ENCODE results near the gene OLIG2. TPM values are rescaled to one million over a fixed set of nuclear protein-coding genes. Genes with fewer than 3 reads are reported as not detected.
A peak's percentile ranks its signal among the peaks of the same experiment; 100 is the strongest.

The OLIG2 gene
- polyA plus RNA-seq (2013, experiment 1 of 2), result not detected
- polyA plus RNA-seq (2013, experiment 2 of 2), result not detected

- Histone ChIP-seq H3K4me1 (ENCODE audit: control insufficient read depth, insufficient read depth, low read length, poor library complexity, severe bottlenecking) (peaks cover 4% of the 10 kb centered on the region), H3K4me3 (ENCODE audit: extremely low read depth, insufficient read depth, low read length, poor library complexity, severe bottlenecking) (peak within 1 kb of the TSS; percentile 35), H3K27ac (ENCODE audit: low read depth, low read length, severe bottlenecking) (no peak within 1 kb of the TSS), H3K36me3 (ENCODE audit: control insufficient read depth, insufficient read depth, low read length) (no peaks in the 10 kb centered on the region), H3K9me3 (ENCODE audit: control insufficient read depth, low read length) (no peaks in the 10 kb centered on the region)
- 1% methylated on average over 38 to 47 of the region's 59 CpGs for WGBS, 2 experiments (ENCODE audit: insufficient coverage in 2 of 2)
Observed at GRCh38 chr21:33025489-33026442, at the start of gene OLIG2. OLIG2 (plus strand) TSS chr21:33025935; CDS start chr21:33026863, 928 bp downstream.

GRCh38 chr21:32976791-32977190 is 48.9 kb upstream of the OLIG2 start:
- WGBS, 2 experiments (ENCODE audit: insufficient coverage in 2 of 2), result 80% methylated on average over 1 of the region's 3 CpGs
- Histone ChIP-seq H3K4me3 (ENCODE audit: extremely low read depth, insufficient read depth, low read length, poor library complexity, severe bottlenecking) (no peak overlapping the region), H3K9me3 (ENCODE audit: control insufficient read depth, low read length) (no peaks in the 10 kb centered on the region), H3K36me3 (ENCODE audit: control insufficient read depth, insufficient read depth, low read length) (no peaks in the 10 kb centered on the region), H3K4me1 (ENCODE audit: control insufficient read depth, insufficient read depth, low read length, poor library complexity, severe bottlenecking) (no peaks in the 10 kb centered on the region), H3K27ac (ENCODE audit: low read depth, low read length, severe bottlenecking) (no peak overlapping the region)

- H3K4me1 ChIP-seq (ENCODE audit: control insufficient read depth, insufficient read depth, low read length, poor library complexity, severe bottlenecking), result no peaks in the 10 kb centered on the region
- H3K36me3 ChIP-seq (ENCODE audit: control insufficient read depth, insufficient read depth, low read length), result no peaks in the 10 kb centered on the region
- H3K27ac ChIP-seq (ENCODE audit: low read depth, low read length, severe bottlenecking), result no peak overlapping the region
- 79 to 100% methylated on average over 2 to 5 of the region's 5 CpGs for WGBS, 2 experiments (ENCODE audit: insufficient coverage in 2 of 2)
- H3K4me3 ChIP-seq (ENCODE audit: extremely low read depth, insufficient read depth, low read length, poor library complexity, severe bottlenecking), result no peak overlapping the region
- H3K9me3 ChIP-seq (ENCODE audit: control insufficient read depth, low read length), result no peaks in the 10 kb centered on the region
Observed at GRCh38 chr21:32977216-32977615, 48.5 kb upstream of the OLIG2 start.

GRCh38 chr21:32978331-32979270 is 47.1 kb upstream of the OLIG2 start:
- Histone ChIP-seq H3K4me1 (ENCODE audit: control insufficient read depth, insufficient read depth, low read length, poor library complexity, severe bottlenecking) (no peaks in the 10 kb centered on the region), H3K27ac (ENCODE audit: low read depth, low read length, severe bottlenecking) (no peak overlapping the region), H3K36me3 (ENCODE audit: control insufficient read depth, insufficient read depth, low read length) (no peaks in the 10 kb centered on the region), H3K9me3 (ENCODE audit: control insufficient read depth, low read length) (no peaks in the 10 kb centered on the region), H3K4me3 (ENCODE audit: extremely low read depth, insufficient read depth, low read length, poor library complexity, severe bottlenecking) (no peak overlapping the region)
- 83 to 89% methylated on average over 29 to 32 of the region's 39 CpGs for WGBS, 2 experiments (ENCODE audit: insufficient coverage in 2 of 2)

GRCh38 chr21:32979598-32980268 is 46.0 kb upstream of the OLIG2 start:
- Histone ChIP-seq H3K27ac (ENCODE audit: low read depth, low read length, severe bottlenecking) (no peak overlapping the region), H3K4me1 (ENCODE audit: control insufficient read depth, insufficient read depth, low read length, poor library complexity, severe bottlenecking) (no peaks in the 10 kb centered on the region), H3K9me3 (ENCODE audit: control insufficient read depth, low read length) (no peaks in the 10 kb centered on the region), H3K4me3 (ENCODE audit: extremely low read depth, insufficient read depth, low read length, poor library complexity, severe bottlenecking) (no peak overlapping the region), H3K36me3 (ENCODE audit: control insufficient read depth, insufficient read depth, low read length) (no peaks in the 10 kb centered on the region)
- 80 to 100% methylated on average over 1 of the region's 2 CpGs for WGBS, 2 experiments (ENCODE audit: insufficient coverage in 2 of 2)

GRCh38 chr21:32981096-32981495 is 44.6 kb upstream of the OLIG2 start:
- Histone ChIP-seq H3K27ac (ENCODE audit: low read depth, low read length, severe bottlenecking) (no peak overlapping the region), H3K4me3 (ENCODE audit: extremely low read depth, insufficient read depth, low read length, poor library complexity, severe bottlenecking) (no peak overlapping the region), H3K9me3 (ENCODE audit: control insufficient read depth, low read length) (no peaks in the 10 kb centered on the region), H3K36me3 (ENCODE audit: control insufficient read depth, insufficient read depth, low read length) (no peaks in the 10 kb centered on the region), H3K4me1 (ENCODE audit: control insufficient read depth, insufficient read depth, low read length, poor library complexity, severe bottlenecking) (no peaks in the 10 kb centered on the region)
- 88% methylated on average over 6 to 7 of the region's 7 CpGs for WGBS, 2 experiments (ENCODE audit: insufficient coverage in 2 of 2)

- WGBS, 2 experiments (ENCODE audit: insufficient coverage in 2 of 2), result 76 to 82% methylated on average over 4 to 5 of the region's 6 CpGs
- Histone ChIP-seq H3K9me3 (ENCODE audit: control insufficient read depth, low read length) (no peaks in the 10 kb centered on the region), H3K4me3 (ENCODE audit: extremely low read depth, insufficient read depth, low read length, poor library complexity, severe bottlenecking) (no peak overlapping the region), H3K4me1 (ENCODE audit: control insufficient read depth, insufficient read depth, low read length, poor library complexity, severe bottlenecking) (no peaks in the 10 kb centered on the region), H3K36me3 (ENCODE audit: control insufficient read depth, insufficient read depth, low read length) (no peaks in the 10 kb centered on the region), H3K27ac (ENCODE audit: low read depth, low read length, severe bottlenecking) (no peak overlapping the region)
Observed at GRCh38 chr21:32990666-32991065, 35.1 kb upstream of the OLIG2 start.

GRCh38 chr21:32991361-32991760 is 34.4 kb upstream of the OLIG2 start:
- 67 to 76% methylated on average over 6 to 8 of the region's 8 CpGs for WGBS, 2 experiments (ENCODE audit: insufficient coverage in 2 of 2)
- H3K4me3 ChIP-seq (ENCODE audit: extremely low read depth, insufficient read depth, low read length, poor library complexity, severe bottlenecking), result no peak overlapping the region
- no peaks in the 10 kb centered on the region for H3K36me3 ChIP-seq (ENCODE audit: control insufficient read depth, insufficient read depth, low read length)
- no peak overlapping the region for H3K27ac ChIP-seq (ENCODE audit: low read depth, low read length, severe bottlenecking)
- H3K9me3 ChIP-seq (ENCODE audit: control insufficient read depth, low read length), result no peaks in the 10 kb centered on the region
- no peaks in the 10 kb centered on the region for H3K4me1 ChIP-seq (ENCODE audit: control insufficient read depth, insufficient read depth, low read length, poor library complexity, severe bottlenecking)

GRCh38 chr21:32993894-32994293 is 31.8 kb upstream of the OLIG2 start:
- no peak overlapping the region for H3K27ac ChIP-seq (ENCODE audit: low read depth, low read length, severe bottlenecking)
- no peaks in the 10 kb centered on the region for H3K4me1 ChIP-seq (ENCODE audit: control insufficient read depth, insufficient read depth, low read length, poor library complexity, severe bottlenecking)
- H3K9me3 ChIP-seq (ENCODE audit: control insufficient read depth, low read length), result no peaks in the 10 kb centered on the region
- no peaks in the 10 kb centered on the region for H3K36me3 ChIP-seq (ENCODE audit: control insufficient read depth, insufficient read depth, low read length)
- 87 to 92% methylated on average over 2 of the region's 3 CpGs for WGBS, 2 experiments (ENCODE audit: insufficient coverage in 2 of 2)
- no peak overlapping the region for H3K4me3 ChIP-seq (ENCODE audit: extremely low read depth, insufficient read depth, low read length, poor library complexity, severe bottlenecking)

- no peaks in the 10 kb centered on the region for H3K4me1 ChIP-seq (ENCODE audit: control insufficient read depth, insufficient read depth, low read length, poor library complexity, severe bottlenecking)
- H3K27ac ChIP-seq (ENCODE audit: low read depth, low read length, severe bottlenecking), result no peak overlapping the region
- 20% methylated on average over 1 of the region's 3 CpGs; no CpG with 5 or more reads in 1 of the 2 experiments for WGBS, 2 experiments (ENCODE audit: insufficient coverage in 2 of 2)
Observed at GRCh38 chr21:32994305-32994704, 31.4 kb upstream of the OLIG2 start.

More at GRCh38 chr21:32994305-32994704, 31.4 kb upstream of the OLIG2 start:
- Histone ChIP-seq H3K9me3 (ENCODE audit: control insufficient read depth, low read length) (no peaks in the 10 kb centered on the region), H3K36me3 (ENCODE audit: control insufficient read depth, insufficient read depth, low read length) (no peaks in the 10 kb centered on the region), H3K4me3 (ENCODE audit: extremely low read depth, insufficient read depth, low read length, poor library complexity, severe bottlenecking) (no peak overlapping the region)

Measured in mesodermal cell (in vitro differentiated cells).